HEK293T (cell line): ENCODE measurements around the gene DGKQ.

Source experiments
- CTBP1 ChIP-seq: fragments of 450-650 bp; IDR thresholded peaks from 2 replicates; pipeline ENCODE4 v1.6.1; 2016; ENCODE audit warnings: borderline replicate concordance
- HDGF ChIP-seq: fragments of 450-650 bp; IDR thresholded peaks from 2 replicates; pipeline ENCODE4 v1.6.1; 2017; ENCODE audit warnings: antibody characterized with exemption, borderline replicate concordance
- SP1 ChIP-seq: fragments of 450-650 bp; IDR thresholded peaks from 2 replicates; pipeline ENCODE4 v1.6.1; 2017

DNA sequence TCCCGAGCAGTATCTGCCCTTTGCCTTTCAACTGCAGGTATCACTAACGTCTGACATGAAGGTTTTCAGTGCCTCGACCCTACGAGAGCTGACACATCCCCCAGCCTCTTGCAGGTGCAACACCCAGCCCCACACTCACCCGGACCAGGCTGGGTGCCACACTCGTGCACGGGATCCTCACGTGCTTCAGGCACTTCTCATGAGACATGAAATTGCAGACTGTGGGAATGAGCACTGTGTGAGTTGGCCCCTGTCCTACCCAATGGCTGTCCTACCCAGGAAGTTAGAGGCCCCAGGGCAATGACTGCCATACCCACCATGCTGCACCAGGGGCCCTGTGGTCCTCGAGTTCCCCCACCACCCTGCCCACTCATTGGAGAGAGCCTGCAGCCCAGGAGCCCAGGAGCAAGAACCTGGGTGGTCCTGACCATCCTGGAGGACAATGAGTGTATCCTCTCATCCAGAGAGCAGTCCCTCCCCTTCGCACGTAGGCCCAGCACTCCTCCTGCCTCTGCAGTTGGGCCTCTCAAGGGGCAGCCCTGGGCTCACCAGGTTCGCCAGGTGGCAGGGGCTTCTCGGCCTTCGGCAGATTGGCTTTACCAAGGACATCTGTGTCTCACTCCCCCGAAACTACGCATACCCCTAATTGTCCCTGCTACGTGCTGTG, 2.4 kb downstream of the DGKQ start:
- TF ChIP-seq SP1, result no peak
- TF ChIP-seq CTBP1, result no peak
- TF ChIP-seq HDGF, result no peak
